Lower leg skin (tissue), 4 donors: ENCODE results near the gene RHPN2. TPM values are rescaled to one million over a fixed set of nuclear protein-coding genes. Genes with fewer than 3 reads are reported as not detected.
A peak's percentile ranks its signal among the peaks of the same experiment; 100 is the strongest.

Experiments used
- DNase-seq, 2 donors: peaks; one replicate each; pipeline ENCODE4 v3.0.0-alpha.2; 2019; ENCODE audit warnings: low spot score in 2 of 2
- H3K4me3 ChIP-seq: fragments of 200-600 bp; sonication (generic); 2 replicates; pipeline ENCODE4 v1.5.1; 2017; ENCODE audit warnings: mild to moderate bottlenecking, low read depth; ENCODE audit not compliant: poor library complexity, severe bottlenecking
- CTCF ChIP-seq, 3 donors: fragments of 450-650 bp; IDR thresholded peaks; one replicate each; pipeline ENCODE4 v1.5.1; 2016; ENCODE audit warnings: antibody characterized with exemption in 3 of 3, mild to moderate bottlenecking in 3 of 3, moderate library complexity in 2 of 3
- POLR2A ChIP-seq, 2 donors: fragments of 450-650 bp; IDR thresholded peaks; one replicate each; pipeline ENCODE4 v1.6.1; 2016 to 2017; ENCODE audit warnings: antibody characterized with exemption in 2 of 2, mild to moderate bottlenecking in 1 of 2, moderate library complexity in 1 of 2
- WGBS, 2 donors: methylation state at CpG; one replicate each; pipeline ENCODE4 v1.1.5; 2018; 5-methylcytosine and 5-hydroxymethylcytosine counted together
- intact Hi-C: fragments of 100-400 bp; cut with DNase I; formaldehyde crosslinking; loops from one replicate; pipeline ENCODE4 v1.15.0; 2023; ENCODE audit warnings: low total_unique reads
- total RNA-seq, 4 donors: library from RNA; depleted of rRNA; stranded (reverse); fragments of >200 nt; gene quantifications; one replicate each; pipeline ENCODE4 v1.1.0, GENCODE V29; 2016

RHPN2 gene
- total RNA-seq, 4 donors from 2014 or later, result 4.0 to 25.7 (median 19.9) TPM

GRCh38 chr19:33080761-33081681 lies 16.3 kb upstream of the RHPN2 start, which contains the start of gene GPATCH1:
Gene GPATCH1 (plus strand): TSS chr19:33081181. CDS start chr19:33081194, 13 bp downstream.
- peak within 1 kb of the TSS; percentile 91 for H3K4me3 ChIP-seq
- intact Hi-C loops, result no loop called here
- TF ChIP-seq CTCF (IDR thresholded peaks at IDR 0.05), result no peak
- no peak for TF ChIP-seq POLR2A (IDR thresholded peaks at IDR 0.05)
- DNase-seq, result peak; percentile 83 to 97
- WGBS, 2 donors, result 0 to 2% methylated on average over 53 to 61 of the region's 62 CpGs

- intact Hi-C loops, result no loop called here
- H3K4me3 ChIP-seq, result no peak overlapping the region
- TF ChIP-seq POLR2A (IDR thresholded peaks at IDR 0.05) (no peak), CTCF (IDR thresholded peaks at IDR 0.05) (no peak)
Measured at GRCh38 chr19:33075519-33075918, 10.8 kb upstream of the RHPN2 start.

GRCh38 chr19:33071887-33072286 lies 7.2 kb upstream of the RHPN2 start:
- intact Hi-C loops, result no loop called here
- DNase-seq, result no peak
- no peak overlapping the region for H3K4me3 ChIP-seq
- WGBS, 2 donors, result 72 to 74% methylated on average over 7 of the region's 7 CpGs
- TF ChIP-seq POLR2A (IDR thresholded peaks at IDR 0.05) (no peak), CTCF (IDR thresholded peaks at IDR 0.05) (no peak)

More at GRCh38 chr19:33075519-33075918, 10.8 kb upstream of the RHPN2 start:
- no peak for DNase-seq
- WGBS, 2 donors, result 89 to 90% methylated on average over 2 of the region's 2 CpGs

GRCh38 chr19:33067121-33067520 lies 2.4 kb upstream of the RHPN2 start:
- intact Hi-C loops, result no loop called here
- TF ChIP-seq POLR2A (IDR thresholded peaks at IDR 0.05), result no peak
- TF ChIP-seq CTCF (IDR thresholded peaks at IDR 0.05), result no peak
- H3K4me3 ChIP-seq, result no peak overlapping the region
- 48 to 49% methylated on average over 8 of the region's 8 CpGs for WGBS, 2 donors
- no peak for DNase-seq

GRCh38 chr19:33066543-33066942 lies 1.9 kb upstream of the RHPN2 start:
- DNase-seq, result no peak
- intact Hi-C loops, result no loop called here
- H3K4me3 ChIP-seq, result no peak overlapping the region
- TF ChIP-seq CTCF (IDR thresholded peaks at IDR 0.05) (no peak), POLR2A (IDR thresholded peaks at IDR 0.05) (no peak)
- WGBS, 2 donors, result 80 to 86% methylated on average over 17 to 18 of the region's 18 CpGs
